IMR-90 (cell line): ENCODE measurements around the gene GPR157. TPM values are rescaled to one million over a fixed set of nuclear protein-coding genes. Genes with fewer than 3 reads are reported as not detected.

Source experiments
- ATAC-seq: fragments of 200-7000 bp; cut with Tn5 transposase; 2 replicates; pipeline ENCODE4 v1.9.1; 2020; ENCODE audit warnings: low read depth, mild to moderate bottlenecking, moderate library complexity
- BruUV-seq: library from RNA; stranded (reverse); fragments of 400-500 nt; replicated peaks from 2 replicates; lab custom pipeline; 2021; lab: Mats Ljungman, UMichigan
- CTCF ChIA-PET: fragments of 300-600 bp; formaldehyde crosslinking; extraction: SDS; loops from one replicate; lab custom pipeline; 2021; ENCODE audit warnings: antibody characterized with exemption; lab: Yijun Ruan, JAX
- POLR2A ChIA-PET: fragments of 300-600 bp; sonication (Branson Sonifier 250); formaldehyde crosslinking; loops from one replicate; lab custom pipeline; 2022; ENCODE audit warnings: antibody characterized with exemption; ENCODE audit not compliant: unreplicated experiment; lab: Charles Lee
- DNase-seq: peaks from one replicate; pipeline ENCODE4 v3.0.0; 2013
- H2AFZ ChIP-seq: replicated peaks from 2 replicates; pipeline ENCODE3; 2013; ENCODE audit warnings: low read length, mild to moderate bottlenecking; ENCODE audit not compliant: poor library complexity
- H2AK5ac ChIP-seq: 2 replicates; pipeline ENCODE4 v1.6.1; 2013; ENCODE audit warnings: low read depth, low read length, inconsistent platforms
- H2AK9ac ChIP-seq: replicated peaks from 2 replicates; pipeline ENCODE3; 2013; ENCODE audit warnings: mild to moderate bottlenecking, low read depth, low read length, moderate library complexity; ENCODE audit not compliant: poor library complexity
- H2BK120ac ChIP-seq: 2 replicates; pipeline ENCODE4 v1.6.1; 2013; ENCODE audit warnings: low read depth, low read length, inconsistent platforms
- H2BK15ac ChIP-seq: 3 replicates; pipeline ENCODE4 v1.6.1; 2013; ENCODE audit warnings: low read depth, low read length, inconsistent platforms
- H2BK20ac ChIP-seq: 2 replicates; pipeline ENCODE4 v1.6.1; 2013; ENCODE audit warnings: low read depth, mild to moderate bottlenecking, inconsistent platforms, low read length, moderate library complexity
- H2BK5ac ChIP-seq: 2 replicates; pipeline ENCODE4 v1.6.1; 2013; ENCODE audit warnings: mild to moderate bottlenecking, low read depth, low read length, inconsistent platforms; ENCODE audit not compliant: poor library complexity, severe bottlenecking
- H3K14ac ChIP-seq: replicated peaks from 2 replicates; pipeline ENCODE4 v1.6.1; 2013; ENCODE audit warnings: low read depth, low read length, inconsistent platforms
- H3K18ac ChIP-seq: 2 replicates; pipeline ENCODE4 v1.6.1; 2013; ENCODE audit warnings: low read depth, low read length, control low read depth
- H3K23ac ChIP-seq: 2 replicates; pipeline ENCODE4 v1.6.1; 2013; ENCODE audit warnings: low read depth, low read length, inconsistent platforms
- H3K27ac ChIP-seq: 2 replicates; pipeline ENCODE4 v1.5.1; 2013; ENCODE audit warnings: mild to moderate bottlenecking, control low read depth, low read length; ENCODE audit not compliant: insufficient read depth
- H3K27me3 ChIP-seq: 2 replicates; pipeline ENCODE4 v1.6.1; 2013; ENCODE audit warnings: low read length; ENCODE audit not compliant: control insufficient read depth, insufficient read depth
- H3K36me3 ChIP-seq: 2 replicates; pipeline ENCODE4 v1.6.1; 2013; ENCODE audit warnings: low read length, mixed read lengths; ENCODE audit not compliant: control insufficient read depth, insufficient read depth
- H3K4ac ChIP-seq: 2 replicates; pipeline ENCODE4 v1.6.1; 2013; ENCODE audit warnings: low read depth, low read length, inconsistent platforms
- H3K4me1 ChIP-seq: 2 replicates; pipeline ENCODE4 v1.6.1; 2013; ENCODE audit warnings: low read length, mixed read lengths; ENCODE audit not compliant: control insufficient read depth, insufficient read depth
- H3K4me2 ChIP-seq: 2 replicates; pipeline ENCODE4 v1.6.1; 2013; ENCODE audit warnings: low read depth, mild to moderate bottlenecking, control low read depth, low read length, moderate library complexity
- H3K4me3 ChIP-seq: 2 replicates; pipeline ENCODE4 v1.5.1; 2013; ENCODE audit warnings: low read depth, mild to moderate bottlenecking, control low read depth, low read length, moderate library complexity; ENCODE audit not compliant: insufficient read depth
- H3K56ac ChIP-seq: 2 replicates; pipeline ENCODE4 v1.6.1; 2013; ENCODE audit warnings: low read length, inconsistent platforms; ENCODE audit not compliant: insufficient read depth; ENCODE audit errors: extremely low read depth
- H3K79me1 ChIP-seq, 2 experiments: 2 replicates each; pipeline ENCODE4 v1.6.1; 2013; ENCODE audit warnings: low read length in 2 of 2, inconsistent platforms in 1 of 2, low read depth in 1 of 2
- H3K9ac ChIP-seq: 2 replicates; pipeline ENCODE4 v1.6.1; 2013; ENCODE audit warnings: low read depth, low read length, control low read depth
- H3K9me1 ChIP-seq: 2 replicates; pipeline ENCODE4 v1.6.1; 2013; ENCODE audit warnings: low read length, inconsistent platforms; ENCODE audit not compliant: insufficient read depth
- H3K9me3 ChIP-seq: 2 replicates; pipeline ENCODE4 v1.6.1; 2013; ENCODE audit warnings: low read length; ENCODE audit not compliant: control insufficient read depth, insufficient read depth
- H4K20me1 ChIP-seq: 2 replicates; pipeline ENCODE4 v1.6.1; 2013; ENCODE audit warnings: low read length, inconsistent platforms; ENCODE audit not compliant: insufficient read depth
- H4K5ac ChIP-seq: 2 replicates; pipeline ENCODE4 v1.6.1; 2013; ENCODE audit warnings: mild to moderate bottlenecking, low read depth, low read length, control low read depth
- H4K8ac ChIP-seq, 2 experiments: 2 replicates each; pipeline ENCODE4 v1.6.1; 2013; ENCODE audit warnings: low read depth in 2 of 2, low read length in 2 of 2, control low read depth in 1 of 2, inconsistent platforms in 1 of 2
- H4K91ac ChIP-seq: 2 replicates; pipeline ENCODE4 v1.6.1; 2013; ENCODE audit warnings: low read depth, low read length, inconsistent platforms; ENCODE audit not compliant: insufficient read depth
- CEBPB ChIP-seq: IDR thresholded peaks from 2 replicates; pipeline ENCODE4 v1.6.1; 2012; ENCODE audit warnings: low read depth, low read length, improper control_type of control experiment
- CTCF ChIP-seq: conservative IDR thresholded peaks from 2 replicates; pipeline ENCODE4 v1.5.1; 2012; ENCODE audit warnings: mild to moderate bottlenecking, low read depth, low read length, improper control_type of control experiment
- FOS ChIP-seq: fragments of 150-350 bp; IDR thresholded peaks from 2 replicates; pipeline ENCODE4 v1.6.1; 2016; ENCODE audit warnings: low read depth, low read length
- USF2 ChIP-seq: fragments of 150-350 bp; IDR thresholded peaks from 2 replicates; pipeline ENCODE4 v1.6.1; 2017; ENCODE audit warnings: mild to moderate bottlenecking, antibody characterized with exemption, low read length, low read depth
- WGBS, 2 experiments: methylation state at CpG; one replicate each; pipeline versions ENCODE4 v1.1.5 to v1.1.7; 2013; ENCODE audit warnings: missing lambda C conversion rate in 2 of 2; ENCODE audit not compliant: insufficient read length in 1 of 2; ENCODE audit errors: extremely low coverage in 2 of 2; 5-methylcytosine and 5-hydroxymethylcytosine counted together
- dilution Hi-C: fragments of 300-500 bp; cut with HindIII; formaldehyde crosslinking; loops from one replicate; pipeline ENCODE4 v1.14.3; 2018; ENCODE audit warnings: low sequenced_read_pairs; ENCODE audit not compliant: unreplicated experiment
- in situ Hi-C: fragments of 300-500 bp; cut with MboI; formaldehyde crosslinking; loops from 3 replicates; pipeline ENCODE4 v1.14.3; 2019; ENCODE audit warnings: low sequenced_read_pairs, inconsistent platforms, mixed read lengths
- intact Hi-C: fragments of 100-400 bp; cut with micrococcal nuclease; formaldehyde crosslinking; loops from 2 replicates; pipeline ENCODE4 v1.10.0; 2022
- polyA plus RNA-seq, 3 experiments: library from polyadenylated mRNA; depleted of rRNA; stranded (reverse); fragments of >200 nt; gene quantifications; 2 replicates each; pipeline ENCODE4 v1.2.3, GENCODE V29; 2012; ENCODE audit warnings: low replicate concordance in 1 of 3
- total RNA-seq: library from RNA; depleted of rRNA; stranded (reverse); fragments of >200 nt; gene quantifications from 2 replicates; pipeline ENCODE4 v1.2.3, GENCODE V29; 2012

Gene GPR157
- total and polyA plus RNA-seq, 2 of the 4 experiments (the other 2 are of a cell fraction) = 1.8 to 2.7 TPM

- no TSS peak for BruUV-seq
- in situ Hi-C loops = no loop called here
These were observed 70.4 kb downstream of the GPR157 start for GRCh38 chr1:9058465-9058864.

More at GRCh38 chr1:9058465-9058864, 70.4 kb downstream of the GPR157 start:
- H4K8ac ChIP-seq = no peak overlapping the region
- CTCF ChIA-PET = interaction anchor here (0.6 kb wide), 1 partner anchor 9 kb away, joined by 3 read pairs; no protein-coding TSS in a partner anchor
- no peak overlapping the region for H3K4me3 ChIP-seq
- TF ChIP-seq CTCF (peak; percentile 39), CEBPB (0 out of 2 replicates have a peak, but pooled peaks have one; percentile 40), USF2 (peak; percentile 24; the same call in 1 of the 2 replicates), FOS (no peak)
- no peak overlapping the region for H3K18ac ChIP-seq
- no peak overlapping the region for H3K27ac ChIP-seq
- no peak overlapping the region for H3K56ac ChIP-seq
- no peak overlapping the region for H3K4ac ChIP-seq
- H3K79me1 ChIP-seq = no peaks in the 10 kb centered on the region
- H2AK9ac ChIP-seq = no peak overlapping the region
- intact Hi-C loops (no loop called here), dilution Hi-C loops (no loop called here)
- H3K4me1 ChIP-seq = peaks cover 3% of the 10 kb centered on the region; the same call in 1 of the 2 replicates
- no peak overlapping the region for H3K14ac ChIP-seq
- H4K20me1 ChIP-seq = no peaks in the 10 kb centered on the region
- H3K9me1 ChIP-seq = peaks cover 6% of the 10 kb centered on the region; the same call in 1 of the 2 replicates
- H2BK15ac ChIP-seq = no peak overlapping the region
- 0 out of 2 replicates have a peak overlapping the region, but pooled peaks have one; percentile 14 for H2AK5ac ChIP-seq
- ATAC-seq (peak; percentile 68), DNase-seq (peak; percentile 34)
- H3K27me3 ChIP-seq = peaks cover 5% of the 10 kb centered on the region
- no peak overlapping the region for H2BK5ac ChIP-seq
- H2BK120ac ChIP-seq = no peak overlapping the region
- H3K36me3 ChIP-seq = no peaks in the 10 kb centered on the region
- no peak overlapping the region for H2BK20ac ChIP-seq
- H4K91ac ChIP-seq = no peak overlapping the region
- POLR2A ChIA-PET = no interaction called here
- H3K9me3 ChIP-seq = no peaks in the 10 kb centered on the region
- H3K23ac ChIP-seq = no peak overlapping the region
- H3K4me2 ChIP-seq = no peak overlapping the region
- WGBS, 2 experiments = no CpG with 5 or more reads among the region's 2 CpGs
- no peak overlapping the region for H3K9ac ChIP-seq
- H4K5ac ChIP-seq = no peak overlapping the region
- no peak overlapping the region for H2AFZ ChIP-seq
